Measurements from ENCODE around the gene KCNE2.
"Not testable (repeated sequence)": the region's sequence is repeated elsewhere in the genome, so short reads cannot be mapped to it uniquely, and the experiment has no call there.

KCNE2 gene

DNA sequence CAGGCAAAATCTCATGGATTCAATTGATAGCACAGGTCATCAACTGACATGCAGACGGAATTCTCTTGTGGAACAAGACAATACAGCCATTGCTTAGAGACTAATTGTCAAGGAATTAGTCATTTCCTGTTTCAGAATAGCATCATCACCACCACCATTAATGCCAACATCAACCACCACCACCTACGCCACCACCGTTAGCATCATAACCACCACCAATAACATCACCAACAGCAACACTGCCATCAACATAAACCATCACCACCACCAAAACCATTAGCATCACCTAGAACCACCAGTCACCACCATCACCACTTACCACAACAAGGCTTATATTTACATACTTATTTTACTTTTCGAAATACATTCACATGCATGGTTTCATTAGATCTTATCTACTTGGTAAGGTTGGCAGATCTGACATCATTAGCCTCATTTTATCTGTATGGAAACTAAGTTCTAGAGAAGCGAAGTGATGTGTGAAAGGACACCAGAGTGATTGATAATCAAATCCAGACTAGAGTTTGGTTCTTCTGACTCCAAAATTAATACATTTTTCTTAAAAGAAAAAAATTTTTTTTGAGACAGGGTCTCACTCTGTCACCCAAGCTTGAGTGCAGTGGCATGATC is 53.8 kb downstream of the KCNE2 start:
- DNase-seq, result not testable (repeated sequence)
